Measurements from ENCODE around the gene NKD2. TPM values are rescaled to one million over a fixed set of nuclear protein-coding genes. Genes with fewer than 3 reads are reported as not detected.

The NKD2 gene
- total RNA-seq, 1 experiment from 2014 or later, result 4.3 TPM

- DNase-seq (ENCODE audit: low spot score), result no peak
Observed at GRCh38 chr5:1029945-1030625, 21.5 kb downstream of the NKD2 start.

GRCh38 chr5:1030801-1031271 is 22.2 kb downstream of the NKD2 start:
- DNase-seq (ENCODE audit: low spot score), result no peak

GRCh38 chr5:1031306-1031959 is 22.8 kb downstream of the NKD2 start:
- no peak for DNase-seq (ENCODE audit: low spot score)

- no peak for DNase-seq (ENCODE audit: low spot score)
Observed at GRCh38 chr5:1032011-1032410, 23.4 kb downstream of the NKD2 start.

- DNase-seq (ENCODE audit: low spot score), result no peak
Observed at GRCh38 chr5:1032551-1033027, 24.0 kb downstream of the NKD2 start.

GRCh38 chr5:1033178-1033577 is 24.6 kb downstream of the NKD2 start:
- DNase-seq (ENCODE audit: low spot score), result no peak

GRCh38 chr5:1033606-1034420 is 25.2 kb downstream of the NKD2 start:
- DNase-seq (ENCODE audit: low spot score), result no peak

GRCh38 chr5:1034421-1034905 is 25.9 kb downstream of the NKD2 start:
- no peak for DNase-seq (ENCODE audit: low spot score)

GRCh38 chr5:1034986-1035385 is 26.4 kb downstream of the NKD2 start:
- no peak for DNase-seq (ENCODE audit: low spot score)

GRCh38 chr5:1035421-1036405 is 27.1 kb downstream of the NKD2 start:
- no peak for DNase-seq (ENCODE audit: low spot score)

- DNase-seq (ENCODE audit: low spot score), result no peak
Observed at GRCh38 chr5:1036504-1037122, 28.0 kb downstream of the NKD2 start.

GRCh38 chr5:1037123-1037670 is 28.6 kb downstream of the NKD2 start:
- no peak for DNase-seq (ENCODE audit: low spot score)

- no peak for DNase-seq (ENCODE audit: low spot score)
Observed at GRCh38 chr5:1037671-1038416, 29.2 kb downstream of the NKD2 start.

- no peak for DNase-seq (ENCODE audit: low spot score)
Observed at GRCh38 chr5:1038417-1039209, 30.0 kb downstream of the NKD2 start.

- no peak for DNase-seq (ENCODE audit: low spot score)
Observed at GRCh38 chr5:1039210-1039548, 30.6 kb downstream of the NKD2 start.

GRCh38 chr5:1039706-1040260 is 31.2 kb downstream of the NKD2 start:
- DNase-seq (ENCODE audit: low spot score), result no peak

- DNase-seq (ENCODE audit: low spot score), result no peak
Observed at GRCh38 chr5:1040571-1040970, 32.0 kb downstream of the NKD2 start.
